ENCODE results near the gene GNPDA2.
"Not testable (repeated sequence)": the region's sequence is repeated elsewhere in the genome, so short reads cannot be mapped to it uniquely, and the experiment has no call there.

GNPDA2 gene

GRCh38 chr4:44726038-44726871 lies at the start of gene GNPDA2:
TSS of gene GNPDA2 (minus strand) at chr4:44726556. CDS start at chr4:44722207, 4,349 bp downstream.
- DNase-seq: peak; percentile 83

- no peak for DNase-seq
Measured at GRCh38 chr4:44772340-44772739, 46.0 kb upstream of the GNPDA2 start.

- DNase-seq: no peak
Measured at GRCh38 chr4:44771789-44772188, 45.4 kb upstream of the GNPDA2 start.

GRCh38 chr4:44766453-44766852 lies 40.1 kb upstream of the GNPDA2 start:
- no peak for DNase-seq

- no peak for DNase-seq
Measured at GRCh38 chr4:44765116-44765515, 38.8 kb upstream of the GNPDA2 start.

GRCh38 chr4:44761306-44761705 lies 35.0 kb upstream of the GNPDA2 start:
- no peak for DNase-seq

- no peak for DNase-seq
Measured at GRCh38 chr4:44760142-44760898, 34.0 kb upstream of the GNPDA2 start.

GRCh38 chr4:44756559-44756958 lies 30.2 kb upstream of the GNPDA2 start:
- DNase-seq: no peak

- no peak for DNase-seq
Measured at GRCh38 chr4:44740201-44740600, 13.8 kb upstream of the GNPDA2 start.

- no peak for DNase-seq
Measured at GRCh38 chr4:44738615-44739014, 12.3 kb upstream of the GNPDA2 start.

- DNase-seq: no peak
Measured at GRCh38 chr4:44736900-44737299, 10.5 kb upstream of the GNPDA2 start.

- DNase-seq: not testable (repeated sequence)
Measured at GRCh38 chr4:44728694-44729093, 2.3 kb upstream of the GNPDA2 start.

GRCh38 chr4:44727471-44727870 lies 1.1 kb upstream of the GNPDA2 start:
- DNase-seq: no peak

GRCh38 chr4:44725726-44726037 lies 674 bp downstream of the GNPDA2 start:
- DNase-seq: no peak

- no peak for DNase-seq
Measured at GRCh38 chr4:44725166-44725565, 1.2 kb downstream of the GNPDA2 start.

GRCh38 chr4:44722001-44722400 lies 4.4 kb downstream of the GNPDA2 start:
- DNase-seq: no peak

- DNase-seq: no peak
Measured at GRCh38 chr4:44720371-44720770, 6.0 kb downstream of the GNPDA2 start.

- no peak for DNase-seq
Measured at GRCh38 chr4:44716597-44716996, 9.8 kb downstream of the GNPDA2 start.

- DNase-seq: no peak
Measured at GRCh38 chr4:44713125-44713524, 13.2 kb downstream of the GNPDA2 start.

- no peak for DNase-seq
Measured at GRCh38 chr4:44704673-44705072, 21.7 kb downstream of the GNPDA2 start.

GRCh38 chr4:44701037-44701436 lies 25.3 kb downstream of the GNPDA2 start:
- DNase-seq: no peak

GRCh38 chr4:44700427-44700826 lies 25.9 kb downstream of the GNPDA2 start:
- DNase-seq: no peak

- no peak for DNase-seq
Measured at GRCh38 chr4:44684648-44685047, 41.7 kb downstream of the GNPDA2 start.

- DNase-seq: no peak
Measured at GRCh38 chr4:44679060-44679459, 47.3 kb downstream of the GNPDA2 start.

Data from KG1 (cell line).